ENCODE data around the gene KCNIP1. TPM values are rescaled to one million over a fixed set of nuclear protein-coding genes. Genes with fewer than 3 reads are reported as not detected.

The KCNIP1 gene
- total and polyA plus RNA-seq, 11 donors = 0.52 to 1.3 (median 1.2) TPM; not detected in 8

DNA sequence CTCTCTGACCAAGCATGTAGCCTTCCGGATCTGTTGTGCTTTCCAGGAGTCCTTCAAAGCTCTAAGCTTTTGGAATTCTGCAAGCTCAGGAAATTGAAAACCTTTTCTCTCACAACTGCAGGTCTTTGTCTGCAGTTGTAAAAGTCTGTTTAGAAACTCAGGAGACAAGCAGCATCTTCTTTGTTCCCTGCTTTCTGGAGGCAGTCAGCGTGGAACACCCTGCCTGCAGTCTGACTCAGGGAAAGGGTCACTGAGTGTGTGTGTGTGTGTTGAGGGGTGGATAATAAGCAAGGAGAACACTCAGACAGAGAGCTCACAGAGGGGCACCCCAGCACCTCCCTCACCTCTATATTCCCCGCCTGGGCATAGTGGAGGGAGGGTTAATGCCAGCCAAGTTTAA is 29.1 kb downstream of the KCNIP1 start:
- Histone ChIP-seq H3K4me1 (no peaks in the 10 kb centered on the region), H3K27me3 (peaks cover 0 to 5% (median 0%) of the 10 kb centered on the region in 9 donors), H3K36me3 (no peaks in the 10 kb centered on the region), H3K9me3 (no peaks in the 10 kb centered on the region), H3K27ac (no peak overlapping the region), H3K4me3 (no peak overlapping the region)
- intact Hi-C loops (cut with DNase I) = no loop called here
- ATAC-seq (no peak), DNase-seq (no peak)
- 70 to 91% (median 80%) methylated on average over 3 of the region's 3 CpGs for WGBS, 4 donors
- no peak for TF ChIP-seq POLR2A (IDR thresholded peaks at IDR 0.05)
- TF ChIP-seq, protein P1, sequence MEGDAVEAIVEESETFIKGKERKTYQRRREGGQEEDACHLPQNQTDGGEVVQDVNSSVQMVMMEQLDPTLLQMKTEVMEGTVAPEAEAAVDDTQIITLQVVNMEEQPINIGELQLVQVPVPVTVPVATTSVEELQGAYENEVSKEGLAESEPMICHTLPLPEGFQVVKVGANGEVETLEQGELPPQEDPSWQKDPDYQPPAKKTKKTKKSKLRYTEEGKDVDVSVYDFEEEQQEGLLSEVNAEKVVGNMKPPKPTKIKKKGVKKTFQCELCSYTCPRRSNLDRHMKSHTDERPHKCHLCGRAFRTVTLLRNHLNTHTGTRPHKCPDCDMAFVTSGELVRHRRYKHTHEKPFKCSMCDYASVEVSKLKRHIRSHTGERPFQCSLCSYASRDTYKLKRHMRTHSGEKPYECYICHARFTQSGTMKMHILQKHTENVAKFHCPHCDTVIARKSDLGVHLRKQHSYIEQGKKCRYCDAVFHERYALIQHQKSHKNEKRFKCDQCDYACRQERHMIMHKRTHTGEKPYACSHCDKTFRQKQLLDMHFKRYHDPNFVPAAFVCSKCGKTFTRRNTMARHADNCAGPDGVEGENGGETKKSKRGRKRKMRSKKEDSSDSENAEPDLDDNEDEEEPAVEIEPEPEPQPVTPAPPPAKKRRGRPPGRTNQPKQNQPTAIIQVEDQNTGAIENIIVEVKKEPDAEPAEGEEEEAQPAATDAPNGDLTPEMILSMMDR (IDR thresholded peaks at IDR 0.05) = no peak

DNA sequence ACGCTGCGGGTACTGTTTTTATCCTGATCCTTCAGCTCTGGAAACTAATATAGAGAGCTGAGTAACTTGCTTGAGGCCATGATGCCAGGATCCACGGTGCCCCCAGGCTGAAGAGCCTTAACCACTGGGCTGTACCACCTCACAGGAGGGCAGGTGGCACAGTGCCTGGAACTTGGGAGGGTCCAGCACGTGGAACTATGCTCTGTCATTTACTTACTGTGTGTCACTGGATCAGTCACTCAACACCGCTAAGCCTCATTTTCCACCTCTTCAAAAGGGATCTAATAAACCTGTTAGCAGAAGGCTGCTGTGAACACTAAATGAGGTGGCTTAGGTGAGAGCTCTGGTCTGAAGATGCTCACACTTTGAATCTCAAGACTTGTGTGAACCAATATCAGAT is 29.6 kb downstream of the KCNIP1 start:
- DNase-seq (no peak), ATAC-seq (no peak)
- no peak overlapping the region for H3K4me3 ChIP-seq
- intact Hi-C loops (cut with DNase I) = no loop called here
- H3K4me1 ChIP-seq = peaks cover 0 to 4% (median 0%) of the 10 kb centered on the region in 12 donors
- TF ChIP-seq POLR2A (IDR thresholded peaks at IDR 0.05) = no peak
- TF ChIP-seq, protein P1 (IDR thresholded peaks at IDR 0.05) = no peak
- H3K27me3 ChIP-seq = peaks cover 0 to 5% (median 0%) of the 10 kb centered on the region in 9 donors
- H3K36me3 ChIP-seq = no peaks in the 10 kb centered on the region
- no peak overlapping the region for H3K27ac ChIP-seq
- WGBS, 4 donors = 84 to 89% (median 87%) methylated on average over 5 of the region's 5 CpGs
- H3K9me3 ChIP-seq = no peaks in the 10 kb centered on the region

DNA sequence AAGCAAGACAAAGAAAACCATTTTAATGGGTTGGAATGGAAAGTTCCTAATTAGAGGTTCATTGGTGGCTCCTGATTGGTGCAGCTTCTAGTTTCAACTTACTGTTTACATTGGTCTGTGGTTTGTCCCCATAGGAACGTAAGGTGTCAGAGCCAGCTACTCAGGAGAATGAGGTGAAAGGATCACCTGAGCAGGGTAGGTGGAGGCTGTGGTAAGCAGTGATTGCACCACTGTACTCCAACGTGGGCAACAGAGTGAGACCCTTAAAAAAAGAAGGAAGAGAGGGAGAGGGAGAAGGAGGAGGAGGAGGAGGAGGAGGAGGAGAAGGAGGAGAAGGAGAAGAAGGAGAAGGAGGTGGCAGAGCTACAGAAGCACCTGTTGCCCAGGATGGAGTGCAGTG is 30.4 kb downstream of the KCNIP1 start:
- intact Hi-C loops (cut with DNase I) = no loop called here
- H3K4me3 ChIP-seq = no peak overlapping the region
- H3K9me3 ChIP-seq = no peaks in the 10 kb centered on the region
- TF ChIP-seq, protein P1 (IDR thresholded peaks at IDR 0.05) = no peak
- TF ChIP-seq POLR2A (IDR thresholded peaks at IDR 0.05) = no peak
- H3K4me1 ChIP-seq = peaks cover 0 to 11% (median 0%) of the 10 kb centered on the region in 12 donors
- H3K27me3 ChIP-seq = peaks cover 0 to 5% (median 0%) of the 10 kb centered on the region in 9 donors
- no peaks in the 10 kb centered on the region for H3K36me3 ChIP-seq
- WGBS, 4 donors = 63 to 66% (median 65%) methylated on average over 2 of the region's 2 CpGs
- ATAC-seq = no peak
- H3K27ac ChIP-seq = no peak overlapping the region
- DNase-seq = no peak

DNA sequence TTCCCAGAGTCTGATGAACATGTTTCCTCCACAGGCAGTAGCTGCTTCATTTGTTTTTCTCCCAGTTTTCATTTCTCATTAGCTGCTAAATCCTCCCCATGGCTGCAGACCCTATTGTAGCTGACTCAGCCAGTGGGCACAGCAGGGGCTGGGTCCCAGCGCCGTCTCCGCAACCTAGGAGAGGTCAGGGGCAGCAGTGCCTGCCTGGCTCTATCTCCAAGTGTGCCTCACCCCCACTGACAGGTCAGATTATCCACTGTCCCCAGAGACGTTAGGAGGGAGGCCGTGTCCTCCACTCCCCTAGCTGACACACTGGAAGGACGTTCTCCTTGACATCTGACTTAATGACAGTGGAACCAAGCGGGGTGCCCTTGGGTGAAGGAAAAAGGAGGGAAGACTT is 31.1 kb downstream of the KCNIP1 start:
- ATAC-seq (no peak), DNase-seq (no peak)
- TF ChIP-seq, protein P1 (IDR thresholded peaks at IDR 0.05) = no peak
- no peak for TF ChIP-seq POLR2A (IDR thresholded peaks at IDR 0.05)
- H3K27me3 ChIP-seq = peaks cover 0 to 5% (median 0%) of the 10 kb centered on the region in 9 donors
- H3K4me3 ChIP-seq = no peak overlapping the region
- H3K36me3 ChIP-seq = no peaks in the 10 kb centered on the region
- H3K27ac ChIP-seq = no peak overlapping the region
- H3K9me3 ChIP-seq = no peaks in the 10 kb centered on the region
- 75 to 83% (median 76%) methylated on average over 7 of the region's 7 CpGs for WGBS, 4 donors
- intact Hi-C loops (cut with DNase I) = no loop called here
- peaks cover 0 to 11% (median 0%) of the 10 kb centered on the region in 12 donors for H3K4me1 ChIP-seq

Data from heart left ventricle (tissue), 16 donors.